ENCODE results near the gene BCL2L1.

BCL2L1 gene

GRCh38 chr20:31722257-31723068, at the start of gene BCL2L1:
Gene BCL2L1, minus strand, starts transcription at chr20:31722868. Its CDS starts 650 bp downstream, at chr20:31722218.
- H3K4me3 ChIP-seq (replicated peaks; ENCODE audit: low read depth, low read length), result peak within 1 kb of the TSS; percentile 50
- DNase-seq (ENCODE audit: extremely low read depth, low read depth), result no peak
- peak; percentile 77 for TF ChIP-seq CTCF (IDR thresholded peaks at IDR 0.05; ENCODE audit: low read depth, low read length, missing control alignments)

- DNase-seq (ENCODE audit: extremely low read depth, low read depth), result no peak
- TF ChIP-seq CTCF (IDR thresholded peaks at IDR 0.05; ENCODE audit: low read depth, low read length, missing control alignments), result no peak
- H3K4me3 ChIP-seq (replicated peaks; ENCODE audit: low read depth, low read length), result no peak overlapping the region
Measured at GRCh38 chr20:31770243-31770642, 47.6 kb upstream of the BCL2L1 start.

- DNase-seq (ENCODE audit: extremely low read depth, low read depth), result no peak
- TF ChIP-seq CTCF (IDR thresholded peaks at IDR 0.05; ENCODE audit: low read depth, low read length, missing control alignments), result no peak
- no peak overlapping the region for H3K4me3 ChIP-seq (replicated peaks; ENCODE audit: low read depth, low read length)
Measured at GRCh38 chr20:31769681-31770080, 47.0 kb upstream of the BCL2L1 start.

- DNase-seq (ENCODE audit: extremely low read depth, low read depth), result no peak
- TF ChIP-seq CTCF (IDR thresholded peaks at IDR 0.05; ENCODE audit: low read depth, low read length, missing control alignments), result no peak
- no peak overlapping the region for H3K4me3 ChIP-seq (replicated peaks; ENCODE audit: low read depth, low read length)
Measured at GRCh38 chr20:31767805-31768204, 45.1 kb upstream of the BCL2L1 start.

GRCh38 chr20:31764641-31765305, 42.1 kb upstream of the BCL2L1 start:
- no peak overlapping the region for H3K4me3 ChIP-seq (replicated peaks; ENCODE audit: low read depth, low read length)
- no peak for TF ChIP-seq CTCF (IDR thresholded peaks at IDR 0.05; ENCODE audit: low read depth, low read length, missing control alignments)
- DNase-seq (ENCODE audit: extremely low read depth, low read depth), result no peak

- DNase-seq (ENCODE audit: extremely low read depth, low read depth), result no peak
- TF ChIP-seq CTCF (IDR thresholded peaks at IDR 0.05; ENCODE audit: low read depth, low read length, missing control alignments), result no peak
- H3K4me3 ChIP-seq (replicated peaks; ENCODE audit: low read depth, low read length), result no peak overlapping the region
Measured at GRCh38 chr20:31760519-31761240, 38.0 kb upstream of the BCL2L1 start.
